HUDEP-2 (cell line): ENCODE measurements around the gene PANK3.
"Not testable (repeated sequence)": the region's sequence is repeated elsewhere in the genome, so short reads cannot be mapped to it uniquely, and the experiment has no call there.

Experiments
- DNase-seq, 76 experiments: peaks; one replicate each; lab custom pipeline; 2025; ENCODE audit not compliant: unreplicated experiment in 76 of 76; lab: John Stamatoyannopoulos, UW

PANK3 gene

GRCh38 chr5:168553377-168554130, 25.6 kb downstream of the PANK3 start:
- no peak for DNase-seq

- peak in 23 of 76 experiments; percentile 2 to 65 (median 31) for DNase-seq
Observed at GRCh38 chr5:168552146-168552545, 27.0 kb downstream of the PANK3 start.

GRCh38 chr5:168550656-168551055, 28.5 kb downstream of the PANK3 start:
- no peak for DNase-seq

- no peak for DNase-seq
Observed at GRCh38 chr5:168549554-168549953, 29.6 kb downstream of the PANK3 start.

- no peak for DNase-seq
Observed at GRCh38 chr5:168537176-168537575, 42.0 kb downstream of the PANK3 start.

GRCh38 chr5:168534351-168534750, 44.8 kb downstream of the PANK3 start:
- DNase-seq = not testable (repeated sequence)

GRCh38 chr5:168531987-168532864, 46.9 kb downstream of the PANK3 start:
- DNase-seq = no peak

- DNase-seq = no peak
Observed at GRCh38 chr5:168531191-168531590, 48.0 kb downstream of the PANK3 start.

- DNase-seq = no peak
Observed at GRCh38 chr5:168530621-168531150, 48.5 kb downstream of the PANK3 start.

GRCh38 chr5:168529374-168530234, 49.6 kb downstream of the PANK3 start:
- peak in 1 of 76 experiments; percentile 8 for DNase-seq

GRCh38 chr5:168528521-168529373, 50.4 kb downstream of the PANK3 start, which contains the start of gene FBLL1:
TSS of gene FBLL1 (plus strand) at chr5:168529305. CDS start at chr5:168529505, 200 bp downstream.
- DNase-seq = peak in 22 of 76 experiments; percentile 1 to 44 (median 12)

GRCh38 chr5:168527756-168528295, 51.3 kb downstream of the PANK3 start:
- peak in 1 of 76 experiments; percentile 4 for DNase-seq

- DNase-seq = no peak
Observed at GRCh38 chr5:168525856-168526255, 53.3 kb downstream of the PANK3 start.

- DNase-seq = no peak
Observed at GRCh38 chr5:168513861-168514428, 65.2 kb downstream of the PANK3 start.

- DNase-seq = no peak
Observed at GRCh38 chr5:168502563-168503237, 76.5 kb downstream of the PANK3 start.
